CD4-positive, alpha-beta T cell treated with Interleukin-6 at 100 ng/mL for 8 hours (primary cell): ENCODE measurements around the gene ULK2.
A peak's percentile ranks its signal among the peaks of the same experiment; 100 is the strongest.
"Not testable (repeated sequence)": the region's sequence is repeated elsewhere in the genome, so short reads cannot be mapped to it uniquely, and the experiment has no call there.

Experiments
- DNase-seq: peaks from one replicate; pipeline ENCODE4 v3.0.0-alpha.2; 2020; ENCODE audit warnings: mixed read lengths, low spot score

Gene ULK2

GRCh38 chr17:19867329-19868078 lies at the start of gene ULK2:
Gene ULK2 (minus strand): TSS chr17:19867936. CDS start chr17:19867417, 519 bp downstream.
- DNase-seq = peak; percentile 41

- DNase-seq = no peak
Observed at GRCh38 chr17:19915245-19915978, 47.7 kb upstream of the ULK2 start.

GRCh38 chr17:19911033-19911432 lies 43.3 kb upstream of the ULK2 start:
- no peak for DNase-seq

- no peak for DNase-seq
Observed at GRCh38 chr17:19909139-19909538, 41.4 kb upstream of the ULK2 start.

GRCh38 chr17:19905502-19905901 lies 37.8 kb upstream of the ULK2 start:
- no peak for DNase-seq

- no peak for DNase-seq
Observed at GRCh38 chr17:19904924-19905323, 37.2 kb upstream of the ULK2 start.

GRCh38 chr17:19904412-19904811 lies 36.7 kb upstream of the ULK2 start:
- DNase-seq = no peak

- no peak for DNase-seq
Observed at GRCh38 chr17:19900809-19901208, 33.1 kb upstream of the ULK2 start.

- DNase-seq = no peak
Observed at GRCh38 chr17:19897903-19898302, 30.2 kb upstream of the ULK2 start.

GRCh38 chr17:19897090-19897837 lies 29.5 kb upstream of the ULK2 start:
- DNase-seq = no peak

- no peak for DNase-seq
Observed at GRCh38 chr17:19896679-19897078, 28.9 kb upstream of the ULK2 start.

- DNase-seq = not testable (repeated sequence)
Observed at GRCh38 chr17:19890554-19890953, 22.8 kb upstream of the ULK2 start.

- DNase-seq = not testable (repeated sequence)
Observed at GRCh38 chr17:19890001-19890400, 22.3 kb upstream of the ULK2 start.

GRCh38 chr17:19886116-19886515 lies 18.4 kb upstream of the ULK2 start:
- no peak for DNase-seq

GRCh38 chr17:19883537-19884215 lies 15.9 kb upstream of the ULK2 start:
- no peak for DNase-seq

GRCh38 chr17:19880393-19880792 lies 12.7 kb upstream of the ULK2 start:
- DNase-seq = no peak

GRCh38 chr17:19877364-19877945 lies 9.7 kb upstream of the ULK2 start:
- DNase-seq = no peak

GRCh38 chr17:19876529-19877161 lies 8.9 kb upstream of the ULK2 start:
- DNase-seq = peak; percentile 69

- no peak for DNase-seq
Observed at GRCh38 chr17:19874256-19874655, 6.5 kb upstream of the ULK2 start.

- no peak for DNase-seq
Observed at GRCh38 chr17:19873346-19873745, 5.6 kb upstream of the ULK2 start.

GRCh38 chr17:19868079-19868395 lies 301 bp upstream of the ULK2 start:
- DNase-seq = no peak

- DNase-seq = peak; percentile 46
Observed at GRCh38 chr17:19867079-19867328, 732 bp downstream of the ULK2 start.
